Measurements from ENCODE around the gene TMEM130. TPM values are rescaled to one million over a fixed set of nuclear protein-coding genes. Genes with fewer than 3 reads are reported as not detected.

TMEM130 gene
- total RNA-seq, 1 donor from 2014 or later = 1.7 TPM

DNA sequence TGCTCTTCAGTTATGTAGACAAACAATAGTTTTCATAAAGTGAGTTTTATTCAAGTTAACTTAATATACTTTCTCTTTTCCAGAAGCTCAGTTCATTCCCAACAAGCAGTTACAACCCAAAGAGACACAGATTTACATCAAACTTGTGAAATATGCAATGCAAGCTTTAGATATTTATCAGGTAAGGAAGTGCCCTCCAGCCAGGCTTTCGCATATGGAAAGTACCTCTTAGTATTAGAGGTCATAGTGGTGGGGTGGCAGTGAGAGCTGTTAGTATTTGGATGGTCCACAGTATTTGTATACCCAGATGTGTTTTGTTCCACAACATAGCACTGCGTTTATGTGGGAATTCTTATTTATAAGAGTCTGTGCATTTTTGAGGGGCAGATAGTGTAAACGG lies 40.6 kb upstream of the TMEM130 start:
- peaks cover 51% of the 10 kb centered on the region for H3K36me3 Mint-ChIP-seq (ENCODE audit: unreplicated experiment)
- no peaks in the 10 kb centered on the region for H3K27me3 Mint-ChIP-seq (ENCODE audit: unreplicated experiment)
- TF ChIP-seq, protein P1, sequence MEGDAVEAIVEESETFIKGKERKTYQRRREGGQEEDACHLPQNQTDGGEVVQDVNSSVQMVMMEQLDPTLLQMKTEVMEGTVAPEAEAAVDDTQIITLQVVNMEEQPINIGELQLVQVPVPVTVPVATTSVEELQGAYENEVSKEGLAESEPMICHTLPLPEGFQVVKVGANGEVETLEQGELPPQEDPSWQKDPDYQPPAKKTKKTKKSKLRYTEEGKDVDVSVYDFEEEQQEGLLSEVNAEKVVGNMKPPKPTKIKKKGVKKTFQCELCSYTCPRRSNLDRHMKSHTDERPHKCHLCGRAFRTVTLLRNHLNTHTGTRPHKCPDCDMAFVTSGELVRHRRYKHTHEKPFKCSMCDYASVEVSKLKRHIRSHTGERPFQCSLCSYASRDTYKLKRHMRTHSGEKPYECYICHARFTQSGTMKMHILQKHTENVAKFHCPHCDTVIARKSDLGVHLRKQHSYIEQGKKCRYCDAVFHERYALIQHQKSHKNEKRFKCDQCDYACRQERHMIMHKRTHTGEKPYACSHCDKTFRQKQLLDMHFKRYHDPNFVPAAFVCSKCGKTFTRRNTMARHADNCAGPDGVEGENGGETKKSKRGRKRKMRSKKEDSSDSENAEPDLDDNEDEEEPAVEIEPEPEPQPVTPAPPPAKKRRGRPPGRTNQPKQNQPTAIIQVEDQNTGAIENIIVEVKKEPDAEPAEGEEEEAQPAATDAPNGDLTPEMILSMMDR (IDR thresholded peaks at IDR 0.05) = no peak
- DNase-seq (ENCODE audit: extremely low spot score, unreplicated experiment) = no peak
- no peak overlapping the region for H3K4me3 Mint-ChIP-seq (ENCODE audit: unreplicated experiment)
- H3K9me3 Mint-ChIP-seq (ENCODE audit: unreplicated experiment) = no peaks in the 10 kb centered on the region
- H3K4me1 Mint-ChIP-seq (ENCODE audit: unreplicated experiment) = peaks cover 8% of the 10 kb centered on the region
- no peak overlapping the region for H3K27ac Mint-ChIP-seq (ENCODE audit: unreplicated experiment)

DNA sequence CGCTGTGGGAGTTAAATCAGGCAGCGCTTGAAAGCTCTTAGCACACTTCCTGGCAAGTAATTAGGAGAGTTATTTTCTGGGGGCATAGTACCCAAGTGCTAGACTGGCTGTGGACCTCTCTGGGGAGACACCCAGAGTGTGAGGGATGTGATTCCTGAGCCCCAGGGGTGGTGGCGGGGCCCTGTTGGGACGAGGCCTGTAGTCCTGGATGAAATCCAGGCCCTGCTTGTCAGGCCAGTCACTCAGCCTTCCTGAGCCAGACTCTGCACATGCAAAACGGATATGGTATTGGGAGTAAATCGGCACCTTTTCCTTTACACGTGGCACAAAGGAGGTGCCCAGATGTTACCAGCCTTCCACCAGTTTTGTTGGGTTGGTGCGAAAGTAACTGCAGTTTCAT lies 39.7 kb upstream of the TMEM130 start:
- Mint-ChIP-seq H3K36me3 (ENCODE audit: unreplicated experiment) (peaks cover 58% of the 10 kb centered on the region), H3K27me3 (ENCODE audit: unreplicated experiment) (no peaks in the 10 kb centered on the region), H3K9me3 (ENCODE audit: unreplicated experiment) (no peaks in the 10 kb centered on the region), H3K4me3 (ENCODE audit: unreplicated experiment) (no peak overlapping the region), H3K4me1 (ENCODE audit: unreplicated experiment) (peaks cover 8% of the 10 kb centered on the region), H3K27ac (ENCODE audit: unreplicated experiment) (no peak overlapping the region)
- no peak for DNase-seq (ENCODE audit: extremely low spot score, unreplicated experiment)
- TF ChIP-seq, protein P1 (IDR thresholded peaks at IDR 0.05) = no peak

DNA sequence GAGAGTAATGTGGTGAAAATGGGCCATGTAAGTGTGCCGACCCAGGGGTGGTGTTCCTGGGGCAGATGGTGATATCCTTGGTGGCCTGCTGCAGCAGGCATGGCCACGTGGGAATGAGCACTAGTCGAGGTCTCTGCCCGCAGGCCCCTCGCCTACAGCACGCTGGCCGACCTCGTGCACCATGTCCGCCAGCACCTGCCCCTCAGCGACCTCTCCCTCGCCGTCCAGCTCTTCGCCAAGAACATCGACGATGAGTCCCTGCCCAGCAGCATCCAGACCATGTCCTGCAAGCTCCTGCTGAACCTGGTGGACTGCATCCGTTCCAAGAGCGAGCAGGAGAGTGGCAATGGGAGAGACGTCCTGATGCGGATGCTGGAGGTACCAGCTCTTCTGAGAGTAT lies 38.8 kb upstream of the TMEM130 start:
- Mint-ChIP-seq H3K27ac (ENCODE audit: unreplicated experiment) (no peak overlapping the region), H3K27me3 (ENCODE audit: unreplicated experiment) (no peaks in the 10 kb centered on the region), H3K4me3 (ENCODE audit: unreplicated experiment) (no peak overlapping the region), H3K9me3 (ENCODE audit: unreplicated experiment) (no peaks in the 10 kb centered on the region), H3K36me3 (ENCODE audit: unreplicated experiment) (peaks cover 57% of the 10 kb centered on the region), H3K4me1 (ENCODE audit: unreplicated experiment) (peaks cover 5% of the 10 kb centered on the region)
- no peak for DNase-seq (ENCODE audit: extremely low spot score, unreplicated experiment)
- TF ChIP-seq, protein P1 (IDR thresholded peaks at IDR 0.05) = no peak

DNA sequence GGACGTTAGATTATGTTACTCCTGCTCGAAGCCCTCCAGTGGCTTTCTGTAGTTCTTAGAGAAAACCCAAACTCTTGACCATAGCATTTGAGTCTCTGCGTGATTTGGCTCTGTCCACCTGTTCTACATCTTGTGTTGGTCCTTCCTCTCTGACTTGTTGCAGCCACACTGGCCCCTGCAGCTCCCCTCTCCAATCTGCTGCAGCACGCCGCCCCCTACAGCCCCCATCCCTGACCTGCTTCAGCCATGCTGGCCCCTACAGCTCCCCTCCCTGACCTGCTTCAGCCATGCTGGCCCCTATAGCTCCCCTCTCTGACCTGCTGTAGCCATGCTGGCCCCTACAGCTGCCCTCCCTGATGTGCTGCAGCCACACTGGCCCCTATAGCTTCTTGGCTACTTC lies 37.8 kb upstream of the TMEM130 start:
- TF ChIP-seq, protein P1 (IDR thresholded peaks at IDR 0.05) = no peak
- Mint-ChIP-seq H3K4me3 (ENCODE audit: unreplicated experiment) (no peak overlapping the region), H3K27ac (ENCODE audit: unreplicated experiment) (no peak overlapping the region), H3K9me3 (ENCODE audit: unreplicated experiment) (no peaks in the 10 kb centered on the region), H3K36me3 (ENCODE audit: unreplicated experiment) (peaks cover 61% of the 10 kb centered on the region), H3K27me3 (ENCODE audit: unreplicated experiment) (no peaks in the 10 kb centered on the region), H3K4me1 (ENCODE audit: unreplicated experiment) (no peaks in the 10 kb centered on the region)
- no peak for DNase-seq (ENCODE audit: extremely low spot score, unreplicated experiment)

DNA sequence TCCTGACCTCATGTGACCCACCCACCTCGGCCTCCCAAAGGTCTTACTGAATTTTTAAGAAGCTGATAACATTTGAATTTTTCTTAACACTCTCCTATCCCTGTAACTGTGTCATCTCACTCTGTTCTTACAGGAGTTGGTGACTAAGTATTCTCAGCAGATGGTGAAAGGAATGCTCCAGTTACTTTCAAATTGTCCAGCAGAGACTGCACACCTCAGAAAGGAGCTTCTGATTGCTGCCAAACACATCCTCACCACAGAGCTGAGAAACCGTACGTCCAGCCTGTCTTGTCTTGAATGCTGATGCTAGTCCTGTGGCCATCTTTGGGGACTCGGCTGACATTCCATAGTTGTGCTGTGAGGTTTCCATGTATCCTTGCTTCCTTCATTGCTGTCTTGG lies 33.4 kb upstream of the TMEM130 start:
- H3K36me3 Mint-ChIP-seq (ENCODE audit: unreplicated experiment) = peaks cover 68% of the 10 kb centered on the region

More for the DNA sequence above, 33.4 kb upstream of the TMEM130 start:
- H3K9me3 Mint-ChIP-seq (ENCODE audit: unreplicated experiment) = no peaks in the 10 kb centered on the region
- H3K4me1 Mint-ChIP-seq (ENCODE audit: unreplicated experiment) = no peaks in the 10 kb centered on the region
- TF ChIP-seq, protein P1 (IDR thresholded peaks at IDR 0.05) = no peak
- no peak overlapping the region for H3K4me3 Mint-ChIP-seq (ENCODE audit: unreplicated experiment)
- DNase-seq (ENCODE audit: extremely low spot score, unreplicated experiment) = no peak
- no peaks in the 10 kb centered on the region for H3K27me3 Mint-ChIP-seq (ENCODE audit: unreplicated experiment)
- no peak overlapping the region for H3K27ac Mint-ChIP-seq (ENCODE audit: unreplicated experiment)
